GM21723 (cell line): ENCODE measurements around the gene ASAP2.

Experiments
- ATAC-seq: cut with Tn5 transposase; IDR thresholded peaks from one replicate; pipeline ENCODE4 v1.9.1; 2021; ENCODE audit warnings: mild to moderate bottlenecking, moderate library complexity; ENCODE audit not compliant: unreplicated experiment

The ASAP2 gene

GRCh38 chr2:9291866-9292265 is 85.3 kb downstream of the ASAP2 start:
- ATAC-seq = no peak

DNA sequence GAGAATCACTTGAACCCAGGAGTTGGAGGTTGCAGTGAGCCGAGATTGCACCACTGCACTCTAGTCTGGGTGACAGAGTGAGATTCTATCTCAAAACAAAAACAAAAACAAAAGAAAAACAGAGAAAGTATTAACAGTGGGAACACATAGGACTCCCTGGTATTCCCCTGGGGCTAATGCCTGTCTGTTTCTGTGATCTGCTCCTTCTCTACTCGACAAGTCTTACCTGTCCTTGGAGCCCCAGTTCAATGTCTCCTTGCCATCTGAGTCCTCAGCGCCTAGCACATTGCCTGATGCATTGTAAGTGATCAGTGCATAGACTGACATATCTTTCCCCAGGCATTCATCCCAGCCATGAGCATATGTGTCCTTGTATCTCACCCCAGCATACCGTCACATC is 85.8 kb downstream of the ASAP2 start:
- no peak for ATAC-seq

GRCh38 chr2:9294764-9295163 is 88.2 kb downstream of the ASAP2 start:
- ATAC-seq = no peak

GRCh38 chr2:9296559-9296958 is 89.9 kb downstream of the ASAP2 start:
- no peak for ATAC-seq

- no peak for ATAC-seq
These were observed 90.5 kb downstream of the ASAP2 start for GRCh38 chr2:9297156-9297555.

DNA sequence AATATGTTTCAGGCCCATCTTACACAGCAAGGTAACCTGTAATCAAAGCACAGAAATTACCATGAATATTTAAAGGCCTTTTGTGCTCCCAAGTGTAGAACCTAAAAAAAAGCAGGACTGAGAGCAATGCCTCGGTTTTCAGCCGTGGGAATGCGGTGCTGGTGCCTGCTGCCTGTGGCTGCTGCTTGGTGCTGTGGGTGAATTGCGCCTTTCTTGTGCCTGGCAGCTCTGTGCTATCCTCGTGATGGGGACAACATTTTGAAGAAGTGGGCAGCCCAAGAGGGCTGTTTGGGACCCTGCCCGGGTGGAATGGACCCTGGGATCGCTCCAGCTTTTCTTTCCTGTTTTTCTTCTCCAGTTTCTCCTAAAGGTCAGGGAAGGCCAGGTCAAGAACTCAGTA is 91.2 kb downstream of the ASAP2 start:
- no peak for ATAC-seq

DNA sequence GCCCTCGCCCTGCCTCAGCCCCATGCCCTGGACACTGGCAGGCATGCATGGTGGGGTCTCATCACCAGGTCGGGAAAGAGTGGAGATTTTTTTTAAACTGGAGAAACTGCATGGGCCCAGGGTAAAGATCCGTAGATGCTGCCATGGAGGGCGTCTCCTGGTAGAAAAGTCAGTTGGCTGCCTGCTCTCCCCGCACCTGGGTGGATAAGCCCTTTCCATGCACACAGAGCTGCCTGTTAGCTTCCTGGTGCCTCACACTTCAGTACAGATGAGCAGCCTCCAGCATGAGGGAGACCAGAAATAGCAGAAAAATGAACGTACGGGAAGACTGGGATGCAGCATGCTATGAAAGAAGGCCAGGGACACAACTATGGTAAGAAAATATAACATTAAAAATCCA is 92.0 kb downstream of the ASAP2 start:
- ATAC-seq = no peak

DNA sequence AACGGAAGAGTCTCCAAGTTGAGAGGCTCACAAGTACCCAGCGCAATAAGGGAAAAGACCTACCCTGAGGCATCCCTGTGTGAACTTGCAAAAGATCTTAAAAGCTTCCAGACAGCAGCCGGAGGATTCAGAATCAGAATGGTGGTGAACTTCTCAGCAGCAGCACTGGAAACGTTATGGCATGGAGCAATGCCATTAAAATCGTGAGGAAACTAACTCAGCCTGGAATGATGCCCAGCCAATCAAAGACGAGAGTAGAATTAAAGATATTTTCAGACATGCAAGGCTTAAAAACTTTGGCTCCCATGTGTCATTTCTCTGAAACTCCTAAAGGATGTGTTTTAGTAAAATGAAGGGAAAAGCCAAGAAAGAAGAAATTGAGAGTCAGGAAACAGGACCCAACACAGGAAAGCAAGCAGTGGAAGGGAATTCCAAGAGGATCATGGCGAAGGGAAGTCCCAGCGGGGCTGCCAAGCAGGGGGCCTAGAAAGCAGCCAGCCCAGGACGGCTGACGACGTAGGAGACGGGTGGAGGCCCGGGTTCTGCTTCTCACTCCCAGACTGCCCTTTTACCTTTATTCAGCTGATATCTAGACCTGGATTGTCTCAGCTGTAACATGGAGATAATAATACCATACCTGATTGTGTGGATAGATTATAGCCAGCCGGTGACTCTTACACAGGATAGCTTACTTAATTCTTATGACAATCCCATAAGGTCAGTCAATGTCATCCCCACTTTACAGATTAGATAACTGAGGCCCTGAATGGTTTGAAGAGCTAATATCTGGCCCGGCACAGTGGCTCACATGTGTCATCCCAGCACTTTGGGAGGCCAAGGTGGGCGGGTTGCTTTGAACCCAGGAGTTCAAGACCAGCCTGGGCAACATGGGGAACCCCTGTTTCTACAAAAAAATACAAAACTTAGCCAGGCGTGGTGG is 92.8 kb downstream of the ASAP2 start:
- ATAC-seq = no peak

- ATAC-seq = no peak
These were observed 93.6 kb downstream of the ASAP2 start for GRCh38 chr2:9300214-9300613.

- no peak for ATAC-seq
These were observed 94.3 kb downstream of the ASAP2 start for GRCh38 chr2:9300829-9301453.

DNA sequence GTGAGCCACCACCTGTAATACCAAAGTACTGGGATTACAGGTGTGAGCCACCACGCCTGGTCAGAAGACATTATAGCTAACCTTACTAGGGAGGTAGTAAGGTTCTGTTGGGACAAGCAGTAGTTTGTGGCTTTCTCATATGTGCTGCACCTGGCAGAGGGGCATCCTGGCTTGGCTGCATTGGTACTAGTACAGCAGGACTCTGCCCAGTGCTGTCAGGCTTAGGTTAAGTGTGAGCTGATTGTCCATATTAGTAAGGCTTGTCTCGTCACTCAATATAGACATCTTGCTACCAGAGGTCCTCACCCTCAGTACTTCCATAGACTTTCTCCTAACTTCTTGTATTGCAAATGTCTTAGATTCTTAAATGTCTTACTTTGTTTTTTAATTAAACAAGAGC is 96.1 kb downstream of the ASAP2 start:
- no peak for ATAC-seq

GRCh38 chr2:9303528-9304225 is 97.1 kb downstream of the ASAP2 start:
- no peak for ATAC-seq

DNA sequence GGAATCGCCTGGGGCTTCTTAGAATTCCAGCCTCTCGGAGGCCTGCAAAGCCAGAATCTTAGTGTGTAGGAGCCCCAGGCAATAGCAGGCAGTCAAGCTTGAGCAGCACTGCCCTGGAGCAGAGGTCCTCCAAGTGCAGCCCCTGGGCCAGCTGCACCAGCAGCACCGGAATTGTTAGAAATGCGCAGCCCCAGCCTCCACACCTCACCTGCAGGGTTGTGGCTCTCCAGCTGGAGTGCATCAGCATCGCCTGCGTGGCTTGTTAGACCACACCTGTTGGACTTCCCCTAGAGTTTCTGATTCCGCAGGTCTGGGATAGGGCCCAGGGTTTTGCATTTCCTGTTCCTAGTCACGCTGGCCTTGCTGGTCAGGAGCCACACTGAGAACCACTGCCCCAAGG is 100.3 kb downstream of the ASAP2 start:
- no peak for ATAC-seq

DNA sequence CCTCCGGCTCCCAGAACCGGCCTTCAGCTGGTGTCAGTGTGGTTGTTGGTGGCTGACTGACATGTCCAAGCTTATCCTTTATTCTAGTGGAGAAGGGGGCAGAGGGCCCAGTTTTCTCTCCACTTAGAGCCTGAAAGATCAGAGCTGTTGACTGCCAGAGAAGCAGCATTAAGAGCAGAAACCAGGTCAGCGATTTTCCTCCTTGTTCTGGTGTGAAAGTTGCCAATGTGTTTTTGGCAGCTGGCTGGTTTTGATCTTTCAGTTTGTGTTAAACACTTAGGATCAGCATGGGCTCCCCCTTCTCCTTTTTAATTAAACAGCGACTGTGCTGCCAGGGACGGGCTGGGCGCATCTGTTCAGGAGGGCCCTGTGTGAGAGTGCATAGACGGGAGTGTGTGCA is 100.9 kb downstream of the ASAP2 start:
- ATAC-seq = no peak

DNA sequence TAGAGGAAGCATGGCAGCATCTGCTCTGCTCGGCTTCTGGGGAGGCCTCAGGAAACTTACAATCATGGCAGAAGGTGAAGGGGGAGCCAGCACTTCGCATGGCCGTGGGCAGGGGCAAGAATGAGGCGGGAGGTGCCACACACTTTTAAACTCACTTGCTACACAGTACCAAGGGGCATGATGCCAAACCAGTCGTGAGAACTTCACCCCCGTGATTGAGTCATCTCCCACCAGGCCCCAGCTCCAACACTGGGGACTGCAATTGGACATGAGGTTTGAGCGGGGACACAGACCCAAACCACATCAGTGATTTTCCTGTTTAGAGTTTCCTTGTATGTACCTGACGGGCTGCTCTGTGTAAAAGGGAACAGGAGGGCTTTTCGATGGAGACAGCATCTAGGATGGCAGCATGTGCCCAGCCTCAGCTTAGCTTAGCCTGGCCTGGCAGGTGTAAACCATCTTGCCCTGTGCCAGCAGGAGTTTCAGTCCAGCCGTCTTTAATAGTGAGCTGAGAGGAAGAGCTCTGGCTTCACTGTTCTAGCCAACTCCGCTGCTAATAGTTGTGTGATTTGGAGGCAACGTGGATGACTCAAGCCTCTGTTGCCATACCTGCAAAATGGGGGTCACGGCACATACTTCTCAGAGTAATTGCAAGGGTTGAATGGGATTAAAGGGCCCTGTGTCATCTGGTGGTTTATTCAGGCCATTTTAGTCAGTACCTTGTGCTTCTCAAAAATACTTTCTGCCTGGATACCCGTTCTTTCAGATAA is 101.8 kb downstream of the ASAP2 start:
- ATAC-seq = no peak

GRCh38 chr2:9309147-9309546 is 102.5 kb downstream of the ASAP2 start:
- no peak for ATAC-seq

DNA sequence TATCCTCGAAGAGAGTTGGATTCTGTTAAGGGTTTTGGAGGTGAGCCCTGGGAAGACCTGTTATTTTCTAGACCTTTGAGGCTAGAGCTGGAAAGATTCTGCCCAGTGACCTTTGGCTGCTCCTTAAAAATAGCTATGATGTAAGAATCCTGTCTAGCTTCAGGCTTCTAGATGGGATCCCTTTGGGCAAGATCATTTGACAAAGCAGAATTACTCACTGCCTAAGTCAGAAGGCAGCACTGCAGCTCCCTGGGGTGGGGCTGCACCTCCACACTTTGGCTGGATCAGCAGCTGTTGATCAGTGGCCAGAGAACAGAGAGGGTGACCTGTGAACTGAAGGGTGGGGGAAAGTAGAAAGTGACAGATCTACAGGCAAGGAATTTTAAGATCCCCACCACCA is 103.8 kb downstream of the ASAP2 start:
- no peak for ATAC-seq

GRCh38 chr2:9310798-9311197 is 104.2 kb downstream of the ASAP2 start:
- ATAC-seq = no peak

- ATAC-seq = no peak
These were observed 104.9 kb downstream of the ASAP2 start for GRCh38 chr2:9311488-9311887.

DNA sequence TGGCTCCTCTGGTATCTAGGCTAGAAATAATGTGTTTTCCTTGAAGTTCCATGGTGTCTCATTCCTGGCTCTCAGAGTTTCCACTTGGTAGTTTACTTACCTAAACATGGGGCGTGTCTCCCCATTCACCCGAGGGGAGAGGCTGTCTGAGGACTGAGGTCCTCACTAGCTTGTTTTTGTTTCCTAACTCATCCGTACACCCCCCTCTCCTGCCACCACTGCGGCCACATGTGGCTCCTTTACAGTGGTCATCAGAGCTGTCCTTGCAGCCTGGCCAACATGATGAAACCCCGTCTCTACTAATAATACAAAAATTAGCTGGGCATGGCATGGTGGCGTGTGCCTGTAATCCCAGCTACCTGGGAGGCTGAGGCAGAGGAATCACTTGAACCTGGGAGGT is 106.0 kb downstream of the ASAP2 start:
- ATAC-seq = no peak

DNA sequence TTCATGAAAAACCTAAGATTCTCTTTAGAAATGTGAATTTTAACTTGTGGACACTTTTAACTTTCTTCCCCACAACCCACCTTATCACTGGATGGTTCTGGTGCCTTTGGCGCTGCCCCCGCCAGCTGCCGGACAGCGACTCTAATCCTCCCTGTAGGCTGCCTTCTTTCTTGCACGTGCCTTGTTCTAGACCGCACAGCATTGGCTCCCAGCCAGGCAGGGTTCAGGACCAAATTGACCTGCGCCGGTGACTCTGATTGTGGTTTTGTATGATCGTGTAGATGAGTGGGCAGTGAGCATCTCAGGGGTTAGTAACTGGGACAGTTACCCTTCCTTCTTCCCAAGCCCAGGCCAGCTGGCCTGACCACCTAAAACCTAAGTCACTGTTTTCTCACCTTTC is 106.8 kb downstream of the ASAP2 start:
- no peak for ATAC-seq
